Stimulated activated CD8-positive, alpha-beta memory T cell treated with anti-CD3 and anti-CD28 coated beads, Interleukin-12 subunit alpha, Interleukin-12 subunit beta, amount 100 ng/mL, for 24 hours (primary cell): ENCODE measurements around the gene KIF22.

Experiments used
- DNase-seq: peaks from one replicate; pipeline ENCODE4 v3.0.0-alpha.2; 2020; ENCODE audit errors: extremely low read depth

KIF22 gene

DNA sequence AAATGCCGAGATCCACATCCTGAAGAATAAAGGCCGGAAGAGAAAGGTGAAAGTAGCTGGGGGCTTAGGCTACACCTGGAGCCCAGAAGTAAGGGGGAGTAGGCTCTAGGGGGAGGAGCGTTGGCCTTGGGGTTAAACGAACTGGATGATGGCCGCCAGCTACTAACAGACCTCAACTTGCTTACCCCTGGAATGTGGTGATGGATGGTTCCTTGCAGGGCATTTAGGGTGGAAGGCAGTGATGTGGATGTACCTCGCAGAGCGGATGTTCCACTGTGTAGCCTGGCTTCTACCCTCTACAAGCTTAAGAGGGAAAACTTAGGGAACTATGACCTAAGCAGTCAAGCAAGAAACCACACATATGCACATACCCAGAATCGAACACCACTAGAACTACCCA is 13.5 kb downstream of the KIF22 start:
- no peak for DNase-seq

DNA sequence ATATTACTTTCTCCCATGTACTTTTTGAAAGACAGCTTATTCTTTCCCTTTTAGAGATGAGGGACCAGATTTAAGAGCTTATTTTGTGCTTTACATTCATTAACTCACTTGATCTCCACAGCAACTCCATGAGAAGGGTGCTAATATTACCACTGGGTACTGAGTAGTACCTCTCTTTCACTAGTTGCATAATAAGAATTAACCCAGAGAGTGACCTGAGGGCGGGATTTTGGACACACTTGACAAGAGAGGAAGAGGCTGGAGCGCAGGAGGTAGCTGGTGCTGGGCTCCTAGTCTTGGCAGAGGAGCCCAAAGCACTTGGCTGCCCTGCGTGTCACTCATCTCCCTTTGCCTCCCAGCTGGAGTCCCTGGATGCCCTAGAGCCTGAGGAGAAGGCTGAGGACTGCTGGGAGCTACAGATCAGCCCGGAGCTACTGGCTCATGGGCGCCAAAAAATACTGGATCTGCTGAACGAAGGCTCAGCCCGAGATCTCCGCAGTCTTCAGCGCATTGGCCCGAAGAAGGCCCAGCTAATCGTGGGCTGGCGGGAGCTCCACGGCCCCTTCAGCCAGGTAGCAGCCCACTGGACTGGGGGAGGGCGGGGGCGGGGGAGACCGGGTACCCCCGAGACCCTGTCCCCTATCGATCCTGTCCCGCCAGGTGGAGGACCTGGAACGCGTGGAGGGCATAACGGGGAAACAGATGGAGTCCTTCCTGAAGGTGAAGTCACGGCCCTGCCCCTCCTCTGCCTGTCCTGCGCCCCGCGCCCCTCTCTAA is 14.1 kb downstream of the KIF22 start:
- no peak for DNase-seq

DNA sequence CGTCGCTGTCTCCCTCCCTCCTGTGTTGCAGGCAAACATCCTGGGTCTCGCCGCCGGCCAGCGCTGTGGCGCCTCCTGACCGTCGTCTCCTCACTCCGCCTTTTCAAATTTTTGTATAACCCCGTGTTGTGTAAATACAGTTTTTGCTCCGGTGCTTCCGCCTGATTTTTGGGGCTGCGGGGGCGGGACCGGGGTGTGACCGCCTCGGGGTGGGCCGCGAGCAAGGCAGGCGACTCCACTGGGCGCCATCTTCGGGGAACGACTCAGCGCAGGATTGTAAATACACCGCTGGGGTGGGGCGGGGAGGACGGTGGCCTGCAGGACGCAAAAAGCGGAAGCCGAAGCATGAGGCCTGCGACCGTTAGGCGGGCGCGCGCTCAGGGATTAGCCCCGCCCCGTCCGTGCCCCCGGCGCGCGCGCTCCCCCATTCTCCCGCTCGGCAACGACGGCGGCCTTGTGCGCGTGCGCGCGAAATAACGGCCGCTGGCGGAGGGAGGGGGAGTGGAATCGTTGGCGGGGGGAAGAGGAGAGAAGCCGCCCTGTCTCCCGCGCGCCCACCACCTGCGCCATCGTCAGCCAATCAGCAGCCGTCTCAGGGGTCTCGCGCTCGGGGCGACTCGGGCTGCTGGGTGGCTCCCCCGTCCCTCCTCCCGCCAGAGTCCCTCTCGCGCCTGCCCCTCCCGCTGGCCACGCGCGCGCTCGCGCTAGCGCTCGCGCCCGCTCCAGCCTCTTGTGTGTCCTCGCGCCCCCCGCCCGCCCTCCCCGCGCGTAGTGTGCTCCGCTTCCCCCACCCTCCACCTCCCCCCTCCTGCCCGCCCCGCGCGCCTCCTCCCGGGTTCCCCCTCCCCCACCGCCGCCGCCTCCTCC is 14.9 kb downstream of the KIF22 start:
- peak; percentile 93 for DNase-seq

DNA sequence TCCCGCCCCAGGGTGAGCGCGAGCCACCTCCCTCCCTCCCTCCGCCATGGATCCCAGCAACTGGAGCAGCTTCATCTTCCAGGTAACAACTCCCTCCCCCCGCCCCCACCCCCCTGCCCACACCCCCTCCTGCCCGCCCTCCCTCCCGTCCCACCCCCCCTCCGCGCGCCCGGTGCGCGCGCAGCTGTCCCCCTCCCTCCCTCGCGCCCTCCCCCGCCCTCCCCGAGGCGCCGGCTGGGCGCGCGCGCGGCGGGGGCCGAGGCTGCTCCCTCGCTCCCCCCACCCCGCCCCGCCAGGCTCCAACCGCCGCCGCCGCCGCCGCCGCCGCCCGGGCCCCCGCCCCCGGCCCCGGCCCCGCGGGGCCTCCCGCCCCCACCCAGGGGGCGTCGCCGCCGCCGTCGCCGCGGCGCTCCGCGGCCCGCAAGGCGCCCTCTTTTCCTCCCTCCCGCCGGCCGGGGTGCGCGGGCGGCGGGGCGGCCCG is 15.6 kb downstream of the KIF22 start, which contains the start of gene MAZ:
Gene MAZ (plus strand): TSS at position 431 of the 481 bp plus-strand sequence. CDS start 173 bp downstream, outside the sequence.
- no peak for DNase-seq

DNA sequence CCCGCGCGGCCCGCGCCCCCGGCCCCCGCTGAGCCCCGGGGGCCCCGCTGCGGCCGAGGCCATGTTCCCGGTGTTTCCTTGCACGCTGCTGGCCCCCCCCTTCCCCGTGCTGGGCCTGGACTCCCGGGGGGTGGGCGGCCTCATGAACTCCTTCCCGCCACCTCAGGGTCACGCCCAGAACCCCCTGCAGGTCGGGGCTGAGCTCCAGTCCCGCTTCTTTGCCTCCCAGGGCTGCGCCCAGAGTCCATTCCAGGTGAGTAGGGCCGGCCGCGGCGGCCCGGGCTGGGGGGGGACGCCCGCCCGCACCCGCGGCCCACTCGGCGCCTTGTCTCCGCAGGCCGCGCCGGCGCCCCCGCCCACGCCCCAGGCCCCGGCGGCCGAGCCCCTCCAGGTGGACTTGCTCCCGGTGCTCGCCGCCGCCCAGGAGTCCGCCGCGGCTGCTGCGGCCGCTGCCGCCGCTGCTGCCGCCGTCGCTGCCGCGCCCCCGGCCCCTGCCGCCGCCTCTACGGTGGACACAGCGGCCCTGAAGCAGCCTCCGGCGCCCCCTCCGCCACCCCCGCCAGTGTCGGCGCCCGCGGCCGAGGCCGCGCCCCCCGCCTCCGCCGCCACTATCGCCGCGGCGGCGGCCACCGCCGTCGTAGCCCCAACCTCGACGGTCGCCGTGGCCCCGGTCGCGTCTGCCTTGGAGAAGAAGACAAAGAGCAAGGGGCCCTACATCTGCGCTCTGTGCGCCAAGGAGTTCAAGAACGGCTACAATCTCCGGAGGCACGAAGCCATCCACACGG is 16.3 kb downstream of the KIF22 start:
- DNase-seq, result no peak

DNA sequence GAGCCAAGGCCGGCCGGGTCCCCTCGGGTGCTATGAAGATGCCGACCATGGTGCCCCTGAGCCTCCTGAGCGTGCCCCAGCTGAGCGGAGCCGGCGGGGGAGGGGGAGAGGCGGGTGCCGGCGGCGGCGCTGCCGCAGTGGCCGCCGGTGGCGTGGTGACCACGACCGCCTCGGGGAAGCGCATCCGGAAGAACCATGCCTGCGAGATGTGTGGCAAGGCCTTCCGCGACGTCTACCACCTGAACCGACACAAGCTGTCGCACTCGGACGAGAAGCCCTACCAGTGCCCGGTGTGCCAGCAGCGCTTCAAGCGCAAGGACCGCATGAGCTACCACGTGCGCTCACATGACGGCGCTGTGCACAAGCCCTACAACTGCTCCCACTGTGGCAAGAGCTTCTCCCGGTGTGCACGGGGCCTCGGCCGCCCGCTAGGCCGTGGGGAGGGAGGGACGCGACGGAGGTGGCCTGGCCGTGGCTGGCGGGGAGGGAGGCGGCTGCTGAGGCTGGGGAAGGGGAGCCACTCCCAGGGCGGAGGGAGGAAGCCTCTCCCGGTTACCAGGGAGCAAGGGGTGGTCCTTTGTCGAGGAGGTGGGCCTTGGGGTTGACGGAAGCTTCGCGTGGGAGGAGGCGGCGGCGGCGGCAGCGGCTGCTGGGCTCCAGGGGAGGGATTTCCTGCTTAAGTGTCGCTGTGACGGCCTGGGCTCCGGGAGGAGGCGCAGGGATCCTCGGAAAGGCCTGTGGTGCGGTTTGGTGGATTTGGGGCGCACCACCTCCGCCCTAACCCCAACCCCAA is 17.1 kb downstream of the KIF22 start:
- DNase-seq, result no peak

DNA sequence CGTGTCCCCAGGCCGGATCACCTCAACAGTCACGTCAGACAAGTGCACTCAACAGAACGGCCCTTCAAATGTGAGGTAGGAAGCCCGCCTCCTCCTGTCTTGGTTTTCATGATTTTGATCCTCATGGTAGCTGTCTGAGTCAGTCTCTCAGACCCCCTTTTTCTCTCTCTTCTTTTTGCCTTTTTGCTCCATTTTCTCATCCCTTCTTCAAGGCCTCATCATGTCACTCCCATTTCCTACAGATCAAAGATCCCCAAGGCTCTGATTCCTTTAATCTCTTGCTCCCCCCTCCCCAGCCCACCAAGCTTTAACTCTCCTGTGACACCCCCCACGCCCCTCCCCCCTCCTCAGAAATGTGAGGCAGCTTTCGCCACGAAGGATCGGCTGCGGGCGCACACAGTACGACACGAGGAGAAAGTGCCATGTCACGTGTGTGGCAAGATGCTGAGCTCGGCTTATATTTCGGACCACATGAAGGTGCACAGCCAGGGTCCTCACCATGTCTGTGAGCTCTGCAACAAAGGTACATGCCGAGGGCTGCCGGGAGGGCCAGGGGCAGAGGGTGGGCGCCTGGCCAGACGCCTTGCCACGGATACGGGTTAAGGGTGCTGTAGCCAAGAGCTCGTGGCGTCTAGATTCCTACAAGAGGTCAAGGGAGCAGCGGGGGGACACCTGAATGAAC is 17.8 kb downstream of the KIF22 start:
- DNase-seq, result no peak

DNA sequence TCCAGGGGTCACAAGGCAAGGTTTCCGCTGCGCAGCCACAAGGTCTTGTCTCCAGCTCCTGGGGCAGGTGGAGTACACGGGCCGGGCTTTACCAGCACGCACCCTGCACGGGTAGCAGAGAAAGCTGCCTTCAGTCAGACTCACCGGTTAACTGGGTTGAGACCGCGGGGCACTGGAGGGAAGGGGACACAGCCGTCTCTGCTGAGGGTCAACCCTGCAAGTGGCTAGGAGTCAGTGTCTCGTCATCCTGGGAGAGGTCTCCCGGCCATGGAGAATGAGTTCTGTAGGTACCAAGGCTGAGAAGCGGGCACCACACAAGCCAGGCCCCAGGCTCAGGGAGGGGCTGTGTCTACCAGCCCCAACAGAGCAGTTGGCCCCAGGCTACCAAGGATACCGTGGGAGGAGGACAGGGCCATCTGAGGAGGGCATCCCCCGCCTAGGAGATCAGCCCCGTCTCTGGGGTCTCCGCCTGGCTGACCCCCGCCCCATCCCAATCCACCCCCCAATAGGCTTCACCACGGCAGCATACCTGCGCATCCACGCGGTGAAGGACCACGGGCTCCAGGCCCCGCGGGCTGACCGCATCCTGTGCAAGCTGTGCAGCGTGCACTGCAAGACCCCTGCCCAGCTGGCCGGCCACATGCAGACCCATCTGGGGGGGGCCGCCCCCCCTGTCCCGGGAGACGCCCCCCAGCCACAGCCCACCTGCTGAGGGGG is 18.6 kb downstream of the KIF22 start:
- no peak for DNase-seq

DNA sequence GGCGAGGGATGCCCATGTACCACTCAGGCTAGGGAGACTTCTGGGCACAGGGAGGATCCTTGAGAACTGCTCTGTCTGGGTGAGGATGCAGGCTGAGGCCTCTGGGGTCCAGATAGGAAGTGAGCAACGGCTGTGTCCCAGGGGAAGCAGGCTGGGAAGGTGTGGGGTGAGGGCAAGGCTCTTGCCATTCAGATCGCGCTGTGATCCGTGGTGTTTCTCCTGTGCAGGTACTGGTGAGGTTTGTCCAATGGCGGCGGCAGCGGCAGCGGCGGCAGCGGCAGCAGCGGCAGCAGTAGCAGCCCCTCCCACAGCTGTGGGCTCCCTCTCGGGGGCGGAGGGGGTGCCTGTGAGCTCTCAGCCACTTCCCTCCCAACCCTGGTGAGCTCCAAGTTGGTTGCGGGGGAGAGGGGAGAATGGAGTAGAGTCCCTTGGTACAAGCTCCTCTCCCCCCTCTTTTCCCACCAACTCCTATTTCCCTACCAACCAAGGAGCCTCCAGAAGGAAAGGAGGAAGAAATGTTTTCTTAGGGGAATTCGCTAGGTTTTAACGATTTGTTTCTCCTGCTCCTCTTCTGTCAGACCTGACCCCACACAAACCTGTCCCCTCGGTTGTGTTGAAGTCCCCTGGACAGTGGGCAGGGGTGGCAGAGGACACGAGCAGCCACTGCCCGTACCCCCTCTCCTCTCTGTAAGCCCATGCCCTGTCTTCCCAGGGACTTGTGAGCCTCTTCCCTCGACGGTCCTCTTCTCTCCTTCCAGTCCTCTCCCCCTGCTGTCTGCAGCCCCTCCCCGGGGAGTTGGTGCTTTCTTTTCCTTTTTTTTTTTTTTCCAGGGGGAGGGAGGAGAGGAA is 19.5 kb downstream of the KIF22 start:
- no peak for DNase-seq

DNA sequence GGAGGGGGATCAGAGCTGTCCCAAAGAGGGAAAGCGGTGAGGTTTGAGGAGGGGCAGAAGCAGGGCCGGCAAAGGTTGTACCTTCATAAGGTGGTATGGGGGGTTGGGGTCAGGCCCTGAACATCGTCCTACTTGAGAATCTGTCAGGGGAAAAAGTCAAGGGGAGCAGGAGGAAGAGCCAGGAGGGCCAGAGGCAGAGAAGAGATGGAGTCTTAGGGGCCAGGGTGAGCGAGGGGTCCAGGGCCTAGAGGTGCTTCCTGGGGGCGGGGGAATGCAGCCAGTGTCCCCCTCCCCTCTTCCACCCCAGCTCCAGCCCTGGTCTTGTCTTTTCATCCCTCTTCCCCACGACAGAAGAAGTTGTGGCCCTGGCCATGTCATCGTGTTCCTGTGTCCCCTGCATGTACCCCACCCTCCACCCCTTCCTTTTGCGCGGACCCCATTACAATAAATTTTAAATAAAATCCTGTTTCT is 20.2 kb downstream of the KIF22 start:
- DNase-seq, result no peak

DNA sequence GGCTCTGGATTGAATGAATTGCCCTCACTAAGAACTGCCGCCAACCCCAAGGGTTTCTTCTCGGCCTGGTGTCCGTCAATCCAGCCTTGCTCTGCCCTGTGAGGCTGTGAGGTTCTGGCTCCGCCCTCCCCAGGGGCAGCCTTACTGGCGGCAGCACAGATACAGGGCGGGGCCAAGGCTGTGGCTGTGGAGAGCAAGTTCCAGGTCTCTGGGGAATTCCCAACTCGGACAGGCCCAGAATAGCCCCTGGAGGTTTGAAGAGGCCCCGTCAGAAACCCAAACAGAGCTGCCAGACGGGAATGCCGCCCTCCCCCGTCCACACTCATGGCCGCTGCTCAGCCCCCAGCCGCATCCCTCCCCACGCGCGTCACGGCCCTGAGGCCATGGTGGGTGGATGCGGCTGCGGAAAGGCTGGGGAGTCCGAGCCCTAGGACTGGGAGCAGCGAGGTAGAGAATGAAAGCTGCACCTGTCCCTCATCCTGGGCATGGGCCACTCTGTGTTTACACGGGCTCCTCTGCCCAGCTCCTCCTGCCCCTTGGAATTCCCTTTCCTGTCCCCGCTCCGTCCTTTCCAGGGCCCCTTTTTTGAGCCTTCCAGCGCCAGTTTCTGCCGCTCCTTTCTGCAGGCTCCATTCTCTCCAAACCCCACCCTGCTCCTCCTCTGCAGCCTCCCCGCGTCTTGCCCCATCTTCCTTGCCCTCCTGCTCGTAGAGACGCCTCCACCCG is 20.8 kb downstream of the KIF22 start:
- no peak for DNase-seq

DNA sequence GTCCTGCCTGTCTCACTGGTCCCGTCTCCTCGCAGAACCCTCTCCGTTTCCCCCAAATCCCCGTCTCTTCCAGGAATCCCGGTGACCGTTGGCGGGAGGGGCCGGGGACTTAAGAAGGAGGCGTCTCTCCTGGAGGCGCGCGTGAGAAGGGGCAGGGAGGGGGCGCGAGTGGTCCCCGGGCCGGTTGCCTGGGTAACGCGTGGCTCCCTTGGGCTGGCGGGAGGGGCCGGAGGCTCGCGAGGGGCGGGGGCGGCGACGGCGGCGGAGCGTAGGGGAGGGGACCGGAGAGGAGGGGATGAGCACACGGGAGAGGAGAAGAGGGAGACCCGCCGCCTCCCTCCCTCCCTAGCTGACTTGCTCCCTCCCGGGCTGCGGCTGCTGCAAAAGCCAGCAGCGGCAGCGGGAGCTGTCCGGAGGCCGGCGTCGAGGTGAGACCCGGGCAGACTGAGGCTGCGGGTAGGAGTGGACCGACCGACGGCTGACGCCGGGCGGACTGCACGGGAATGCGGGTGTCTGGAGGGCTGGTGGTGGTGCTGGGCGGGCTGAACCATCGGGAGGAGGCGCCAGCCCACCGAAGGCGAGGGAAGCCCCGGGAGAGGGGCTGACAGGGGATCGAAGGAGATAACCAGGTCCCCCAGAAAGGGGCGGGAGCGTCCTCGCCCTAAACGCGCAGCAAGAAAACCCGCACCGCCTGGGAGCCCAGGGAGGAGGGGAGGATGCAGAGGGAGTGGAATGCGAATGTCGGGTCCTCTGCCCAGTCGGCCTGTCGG is 21.5 kb downstream of the KIF22 start, which contains the start of gene PRRT2:
Gene PRRT2 (plus strand): TSS at position 298 of the 770 bp plus-strand sequence. CDS start 862 bp downstream, outside the sequence.
- DNase-seq, result no peak

DNA sequence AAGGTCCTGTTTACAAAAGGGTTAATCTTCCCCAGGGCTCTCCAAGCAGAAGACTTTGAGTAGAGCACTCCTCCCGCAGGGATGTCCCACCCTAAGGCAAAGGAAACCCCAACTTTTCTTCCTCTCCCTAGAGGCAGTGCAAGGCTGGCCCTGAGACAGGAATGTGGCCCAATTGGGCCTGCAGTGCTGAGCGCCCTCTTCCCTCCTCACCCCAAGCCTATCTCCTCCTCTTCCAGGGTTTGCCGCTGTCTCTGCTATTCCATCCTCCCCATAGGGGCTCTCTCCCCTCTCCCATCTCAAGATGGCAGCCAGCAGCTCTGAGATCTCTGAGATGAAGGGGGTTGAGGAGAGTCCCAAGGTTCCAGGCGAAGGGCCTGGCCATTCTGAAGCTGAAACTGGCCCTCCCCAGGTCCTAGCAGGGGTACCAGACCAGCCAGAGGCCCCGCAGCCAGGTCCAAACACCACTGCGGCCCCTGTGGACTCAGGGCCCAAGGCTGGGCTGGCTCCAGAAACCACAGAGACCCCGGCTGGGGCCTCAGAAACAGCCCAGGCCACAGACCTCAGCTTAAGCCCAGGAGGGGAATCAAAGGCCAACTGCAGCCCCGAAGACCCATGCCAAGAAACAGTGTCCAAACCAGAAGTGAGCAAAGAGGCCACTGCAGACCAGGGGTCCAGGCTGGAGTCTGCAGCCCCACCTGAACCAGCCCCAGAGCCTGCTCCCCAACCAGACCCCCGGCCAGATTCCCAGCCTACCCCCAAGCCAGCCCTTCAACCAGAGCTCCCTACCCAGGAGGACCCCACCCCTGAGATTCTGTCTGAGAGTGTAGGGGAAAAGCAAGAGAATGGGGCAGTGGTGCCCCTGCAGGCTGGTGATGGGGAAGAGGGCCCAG is 22.4 kb downstream of the KIF22 start:
- no peak for DNase-seq

DNA sequence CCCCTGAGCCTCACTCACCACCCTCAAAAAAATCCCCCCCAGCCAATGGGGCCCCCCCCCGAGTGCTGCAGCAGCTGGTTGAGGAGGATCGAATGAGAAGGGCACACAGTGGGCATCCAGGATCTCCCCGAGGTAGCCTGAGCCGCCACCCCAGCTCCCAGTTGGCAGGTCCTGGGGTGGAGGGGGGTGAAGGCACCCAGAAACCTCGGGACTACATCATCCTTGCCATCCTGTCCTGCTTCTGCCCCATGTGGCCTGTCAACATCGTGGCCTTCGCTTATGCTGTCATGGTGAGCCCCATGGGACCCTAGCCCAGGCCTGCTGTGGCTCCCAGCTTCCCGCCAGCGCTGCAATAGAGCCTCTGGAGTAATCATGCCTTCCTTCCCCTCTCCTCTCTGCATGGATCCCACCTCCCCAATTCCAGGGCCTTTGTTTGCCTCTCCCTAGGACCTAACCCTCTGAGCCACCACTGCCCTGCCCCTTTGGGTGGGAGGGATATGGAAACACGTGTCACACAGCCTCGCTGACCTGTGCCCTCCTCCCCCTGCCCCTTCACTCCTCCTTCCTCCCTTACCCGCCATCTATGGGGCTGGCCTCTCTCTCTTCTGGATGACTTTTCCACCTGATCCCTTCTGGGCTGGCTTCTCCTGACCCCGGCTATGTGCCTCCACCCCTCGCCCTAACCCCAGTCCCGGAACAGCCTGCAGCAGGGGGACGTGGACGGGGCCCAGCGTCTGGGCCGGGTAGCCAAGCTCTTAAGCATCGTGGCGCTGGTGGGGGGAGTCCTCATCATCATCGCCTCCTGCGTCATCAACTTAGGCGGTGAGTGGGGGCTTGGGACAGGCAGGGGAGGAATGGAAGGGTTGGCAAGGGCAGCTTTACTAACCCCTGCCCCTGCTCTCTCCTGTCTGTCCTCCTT is 23.4 kb downstream of the KIF22 start:
- DNase-seq, result no peak

DNA sequence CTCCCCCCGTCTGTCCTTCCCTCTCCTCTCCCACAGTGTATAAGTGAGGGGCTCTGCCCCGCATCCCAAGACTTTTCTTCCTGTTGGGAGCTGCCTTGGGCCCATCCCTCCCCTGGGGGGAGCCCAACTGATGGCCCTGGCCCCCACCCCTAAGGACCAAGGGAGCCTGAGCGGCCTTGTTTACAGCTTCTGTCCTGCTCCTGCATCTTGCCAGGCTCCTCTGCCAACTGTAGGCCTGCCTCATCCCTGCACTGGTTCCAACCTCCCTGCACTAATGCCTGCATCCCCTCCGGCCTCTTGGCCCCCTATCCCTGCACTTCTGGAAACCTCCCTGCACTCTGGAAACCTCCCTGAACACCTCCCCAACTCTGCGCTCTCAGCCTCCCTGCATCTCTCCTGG is 24.0 kb downstream of the KIF22 start:
- DNase-seq, result no peak
